Breast epithelium (tissue), 4 donors: Measurements from ENCODE around the gene PRPH2. TPM values are rescaled to one million over a fixed set of nuclear protein-coding genes. Genes with fewer than 3 reads are reported as not detected.
A peak's percentile ranks its signal among the peaks of the same experiment; 100 is the strongest.

Source experiments
- DNase-seq, 2 donors: peaks; one replicate each; pipeline ENCODE4 v3.0.0-alpha.2; 2019; ENCODE audit warnings: low spot score in 2 of 2
- H3K27ac ChIP-seq, 2 donors: fragments of 200-600 bp; sonication (generic) in 1 of 2; one replicate each; pipeline ENCODE4 v1.5.1; 2016 to 2019; ENCODE audit warnings: mild to moderate bottlenecking in 1 of 2
- H3K27me3 ChIP-seq, 2 donors: fragments of 200-600 bp; sonication (generic) in 1 of 2; one replicate each; pipeline versions ENCODE4 v1.5.1 to v1.6.0; 2017 to 2019; ENCODE audit warnings: control low read depth in 1 of 2, mild to moderate bottlenecking in 1 of 2
- H3K36me3 ChIP-seq: fragments of 200-600 bp; one replicate; pipeline ENCODE4 v1.5.1; 2019
- H3K4me1 ChIP-seq, 2 donors: fragments of 200-600 bp; sonication (generic); one replicate each; pipeline ENCODE4 v1.5.1; 2016 to 2019; ENCODE audit warnings: control low read depth in 1 of 2
- H3K4me3 ChIP-seq, 3 donors: fragments of 200-600 bp; sonication (generic); 1 replicate in 2 of 3; 2 replicates in 1 of 3; pipeline ENCODE4 v1.5.1; 2016 to 2019; ENCODE audit warnings: mild to moderate bottlenecking in 3 of 3, moderate library complexity in 2 of 3
- H3K9me3 ChIP-seq, 2 donors: fragments of 200-600 bp; sonication (generic) in 1 of 2; one replicate each; pipeline ENCODE4 v1.5.1; 2016 to 2019; ENCODE audit warnings: control low read depth in 1 of 2
- POLR2A ChIP-seq: fragments of 450-650 bp; IDR thresholded peaks from one replicate; pipeline ENCODE4 v1.6.1; 2016; ENCODE audit warnings: antibody characterized with exemption, mild to moderate bottlenecking, moderate library complexity
- POLR2AphosphoS5 ChIP-seq, 3 donors: sonication (generic); formaldehyde crosslinking; IDR thresholded peaks; one replicate each; pipeline ENCODE4 v1.6.1; 2017; ENCODE audit warnings: antibody characterized with exemption in 3 of 3
- intact Hi-C: fragments of 100-400 bp; cut with DNase I; formaldehyde crosslinking; loops from one replicate; pipeline ENCODE4 v1.15.1; 2023; ENCODE audit warnings: low total_unique reads
- total RNA-seq, 3 donors: library from RNA; depleted of rRNA; stranded (reverse); fragments of >200 nt; gene quantifications; one replicate each; pipeline ENCODE4 v1.1.0, GENCODE V29; 2016
- TF ChIP-seq, protein P1 (sequence below), 3 donors: fragments of 450-650 bp; IDR thresholded peaks; one replicate each; pipeline ENCODE4 v1.5.1; 2016 to 2017; ENCODE audit warnings: antibody characterized with exemption in 3 of 3, mild to moderate bottlenecking in 3 of 3, moderate library complexity in 3 of 3

PRPH2 gene
- total RNA-seq, 3 donors from 2014 or later = 0.32 to 0.59 TPM; not detected in 1

DNA sequence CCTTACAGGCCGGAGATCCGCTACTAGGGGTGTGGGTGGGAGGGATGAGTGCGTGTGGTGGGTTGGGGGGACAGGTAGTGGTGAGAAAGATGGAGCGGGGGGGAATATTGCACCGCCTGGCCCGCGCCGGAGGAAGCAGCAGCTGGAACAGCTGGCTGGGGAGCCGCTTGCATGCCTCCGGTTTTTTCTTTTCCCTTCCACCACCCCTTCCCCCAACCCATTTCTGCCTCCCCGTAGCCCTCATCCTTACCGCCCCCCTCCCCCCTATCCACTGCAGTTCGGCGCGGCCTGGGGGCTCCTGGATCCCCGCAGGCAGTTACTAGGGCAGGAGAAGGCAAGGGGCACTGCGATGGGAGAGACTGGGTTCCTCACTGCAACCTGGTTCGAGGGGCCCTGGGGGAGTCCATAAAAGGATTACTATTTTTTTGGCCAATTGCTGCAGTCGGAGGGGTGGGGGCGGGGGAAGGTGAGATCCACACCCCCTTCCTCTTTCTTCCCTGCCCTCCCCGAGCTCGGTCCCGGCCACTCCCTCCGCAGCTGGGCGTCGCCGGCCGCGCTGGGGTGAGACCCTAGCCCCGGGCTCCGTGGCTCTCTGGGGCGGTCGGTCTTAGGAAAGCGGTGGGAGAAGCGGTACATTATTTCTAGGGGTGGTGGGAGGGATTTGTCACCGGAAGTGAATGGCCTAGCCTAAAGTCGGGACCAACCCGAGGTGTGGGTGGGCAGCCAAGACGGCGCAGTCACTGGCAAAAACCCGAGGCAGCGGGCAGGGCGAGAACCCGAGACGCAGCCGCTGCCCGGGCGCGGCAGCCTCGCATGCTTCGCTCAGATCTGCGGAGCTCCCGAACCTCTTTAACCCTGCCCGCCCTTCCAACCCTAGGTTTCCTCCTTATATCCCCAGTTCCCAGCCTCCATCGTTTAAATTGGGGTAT, 24.3 kb upstream of the PRPH2 start:
- no peaks in the 10 kb centered on the region for H3K27me3 ChIP-seq
- TF ChIP-seq, protein P1, sequence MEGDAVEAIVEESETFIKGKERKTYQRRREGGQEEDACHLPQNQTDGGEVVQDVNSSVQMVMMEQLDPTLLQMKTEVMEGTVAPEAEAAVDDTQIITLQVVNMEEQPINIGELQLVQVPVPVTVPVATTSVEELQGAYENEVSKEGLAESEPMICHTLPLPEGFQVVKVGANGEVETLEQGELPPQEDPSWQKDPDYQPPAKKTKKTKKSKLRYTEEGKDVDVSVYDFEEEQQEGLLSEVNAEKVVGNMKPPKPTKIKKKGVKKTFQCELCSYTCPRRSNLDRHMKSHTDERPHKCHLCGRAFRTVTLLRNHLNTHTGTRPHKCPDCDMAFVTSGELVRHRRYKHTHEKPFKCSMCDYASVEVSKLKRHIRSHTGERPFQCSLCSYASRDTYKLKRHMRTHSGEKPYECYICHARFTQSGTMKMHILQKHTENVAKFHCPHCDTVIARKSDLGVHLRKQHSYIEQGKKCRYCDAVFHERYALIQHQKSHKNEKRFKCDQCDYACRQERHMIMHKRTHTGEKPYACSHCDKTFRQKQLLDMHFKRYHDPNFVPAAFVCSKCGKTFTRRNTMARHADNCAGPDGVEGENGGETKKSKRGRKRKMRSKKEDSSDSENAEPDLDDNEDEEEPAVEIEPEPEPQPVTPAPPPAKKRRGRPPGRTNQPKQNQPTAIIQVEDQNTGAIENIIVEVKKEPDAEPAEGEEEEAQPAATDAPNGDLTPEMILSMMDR (IDR thresholded peaks at IDR 0.05) = no peak
- TF ChIP-seq POLR2A = peak; percentile 19
- TF ChIP-seq POLR2AphosphoS5 (IDR thresholded peaks at IDR 0.05) = peak; percentile 86 to 87 (median 87)
- H3K4me1 ChIP-seq = peaks cover 5 to 10% of the 10 kb centered on the region in 2 donors
- intact Hi-C loops = loop anchor here (5.0 kb wide), 1 partner anchor 36 kb away; the partner anchor contains the start of gene BICRAL
- H3K36me3 ChIP-seq = no peaks in the 10 kb centered on the region
- no peaks in the 10 kb centered on the region for H3K9me3 ChIP-seq
- H3K4me3 ChIP-seq = peak overlapping the region; percentile 61 to 98 (median 95)
- peak; percentile 78 to 80 for DNase-seq
- H3K27ac ChIP-seq = peak overlapping the region; percentile 85 to 93

DNA sequence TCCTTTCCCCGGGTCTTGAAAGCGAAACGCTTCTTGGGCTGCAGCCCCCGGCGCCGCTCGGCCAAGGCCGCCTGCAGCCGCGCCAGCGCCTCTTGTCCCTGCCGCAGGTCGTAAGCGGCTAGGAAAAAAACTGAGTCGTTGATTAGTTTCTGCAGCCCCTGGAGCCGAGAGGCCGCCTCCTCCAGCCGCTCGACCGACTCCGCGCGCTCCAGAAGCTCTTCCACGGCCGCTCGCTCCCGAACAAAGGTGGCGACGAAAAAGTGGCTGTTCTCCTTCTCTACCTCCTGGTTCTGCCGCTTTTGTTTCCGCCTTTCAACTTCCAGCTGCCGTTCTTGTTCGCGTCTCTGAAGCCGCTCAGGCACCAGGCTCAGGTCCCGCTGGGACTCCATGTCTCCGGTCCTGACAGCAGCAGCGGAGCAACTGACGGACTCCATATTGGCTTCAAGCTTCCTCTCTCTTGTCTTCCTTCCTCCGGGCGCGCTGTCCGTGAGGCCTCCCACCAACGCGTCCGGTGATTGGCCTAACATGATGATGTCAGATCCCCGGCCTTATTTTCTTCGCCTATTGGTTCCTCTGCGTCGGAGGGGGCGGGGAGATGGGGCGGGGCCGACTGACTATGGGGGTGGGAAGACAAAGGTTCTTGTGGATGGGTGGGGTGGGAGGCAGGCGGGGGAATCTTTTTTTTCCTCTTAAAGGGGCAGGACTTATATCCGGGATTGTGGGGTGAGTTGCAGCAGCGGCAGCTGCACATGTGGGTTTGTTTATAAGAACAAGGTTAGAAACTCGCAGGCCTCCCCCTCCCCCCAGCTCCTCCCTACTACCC, 23.5 kb upstream of the PRPH2 start, which contains the start of gene TBCC:
Gene TBCC, minus strand, starts transcription at position 464 of the 823 bp plus-strand sequence. Its CDS starts 30 bp downstream, at position 434.
- DNase-seq = peak; percentile 95 to 98
- TF ChIP-seq POLR2A (peak; percentile 75), POLR2AphosphoS5 (IDR thresholded peaks at IDR 0.05) (peak; percentile 91 to 98 (median 98))
- TF ChIP-seq, protein P1 (IDR thresholded peaks at IDR 0.05) = no peak
- Histone ChIP-seq H3K27ac (peak within 1 kb of the TSS; percentile 85 to 93), H3K27me3 (no peaks in the 10 kb centered on the region), H3K9me3 (no peaks in the 10 kb centered on the region), H3K4me1 (peaks cover 5 to 10% of the 10 kb centered on the region in 2 donors), H3K36me3 (no peaks in the 10 kb centered on the region), H3K4me3 (peak within 1 kb of the TSS; percentile 61 to 98 (median 95))
- intact Hi-C loops = loop anchor here (5.0 kb wide), 1 partner anchor 36 kb away; the partner anchor contains the start of gene BICRAL

DNA sequence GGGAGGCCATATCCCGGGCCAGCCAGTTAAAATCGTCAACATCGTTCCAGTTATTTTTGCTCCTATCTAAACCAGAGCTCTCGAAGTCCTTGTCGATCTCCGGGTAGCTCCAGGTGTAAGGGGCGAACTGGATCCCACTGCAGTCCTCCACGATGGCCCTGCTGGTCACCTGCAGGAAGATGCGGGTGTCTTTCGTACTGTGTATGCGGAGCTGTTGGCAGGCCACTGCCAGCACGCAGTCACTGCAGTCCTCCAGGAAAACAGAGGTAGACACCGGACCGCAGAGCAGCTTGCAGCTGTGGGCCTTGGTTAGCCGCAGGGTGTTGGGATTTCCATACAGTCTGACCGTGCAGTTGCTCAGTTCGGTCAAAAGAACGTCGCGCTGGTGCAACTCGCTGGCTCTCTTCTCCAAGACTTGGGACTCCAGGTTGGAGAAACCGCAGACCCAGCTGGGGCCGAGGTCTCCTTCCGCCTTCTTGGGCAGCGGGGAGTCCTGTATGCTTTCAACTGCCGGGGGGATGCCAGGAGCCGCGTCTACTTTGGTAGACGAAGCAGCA, 22.8 kb upstream of the PRPH2 start:
- H3K27me3 ChIP-seq = no peaks in the 10 kb centered on the region
- intact Hi-C loops = loop anchor here (5.0 kb wide), 1 partner anchor 37 kb away; the partner anchor contains the start of gene BICRAL

DNA sequence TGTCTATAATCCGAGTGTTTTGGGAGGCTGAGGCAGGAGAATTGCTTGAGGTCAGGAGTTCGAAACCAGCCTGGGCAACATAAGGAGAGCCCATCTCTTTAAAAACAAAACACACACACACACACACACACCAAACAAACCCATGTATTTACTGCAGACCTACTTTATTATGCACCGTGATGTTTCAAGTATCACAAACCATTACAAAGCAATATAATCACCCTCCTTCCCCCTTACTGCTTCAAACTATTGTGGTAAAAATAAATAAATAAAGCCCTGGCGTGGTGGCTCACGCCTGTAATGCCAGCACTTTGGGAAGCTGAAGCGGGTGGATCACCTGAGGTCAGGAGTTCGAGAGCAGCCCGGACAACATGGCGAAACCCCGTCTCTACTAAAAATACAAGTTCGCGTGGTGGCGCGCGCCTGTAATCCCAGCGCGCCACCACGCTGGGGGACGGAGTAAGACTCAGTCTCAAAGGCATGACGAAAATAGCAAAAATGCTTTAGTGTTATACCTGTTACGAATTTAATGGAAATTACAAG, 22.0 kb upstream of the PRPH2 start:
- no peaks in the 10 kb centered on the region for H3K27me3 ChIP-seq
- no peak overlapping the region for H3K27ac ChIP-seq
- TF ChIP-seq, protein P1 (IDR thresholded peaks at IDR 0.05) = no peak
- TF ChIP-seq POLR2A (no peak), POLR2AphosphoS5 (IDR thresholded peaks at IDR 0.05) (no peak)
- H3K9me3 ChIP-seq = no peaks in the 10 kb centered on the region
- no peaks in the 10 kb centered on the region for H3K36me3 ChIP-seq
- peak overlapping the region; percentile 61 to 98 (median 95) for H3K4me3 ChIP-seq
- no peak for DNase-seq
- peaks cover 5 to 10% of the 10 kb centered on the region in 2 donors for H3K4me1 ChIP-seq
- intact Hi-C loops = no loop called here

More for the DNA sequence above, 22.8 kb upstream of the PRPH2 start:
- Histone ChIP-seq H3K4me3 (peak overlapping the region; percentile 61 to 98 (median 95)), H3K9me3 (no peaks in the 10 kb centered on the region), H3K4me1 (peaks cover 5 to 10% of the 10 kb centered on the region in 2 donors), H3K27ac (peak overlapping the region; percentile 85 to 93), H3K36me3 (no peaks in the 10 kb centered on the region)
- TF ChIP-seq, protein P1 (IDR thresholded peaks at IDR 0.05) = no peak
- TF ChIP-seq POLR2AphosphoS5 (IDR thresholded peaks at IDR 0.05) = no peak
- TF ChIP-seq POLR2A = no peak
- DNase-seq = peak in 1 of 2 donors; percentile 28
